ENCODE results near the gene SEC63.
"Not testable (repeated sequence)": the region's sequence is repeated elsewhere in the genome, so short reads cannot be mapped to it uniquely, and the experiment has no call there.

DNA sequence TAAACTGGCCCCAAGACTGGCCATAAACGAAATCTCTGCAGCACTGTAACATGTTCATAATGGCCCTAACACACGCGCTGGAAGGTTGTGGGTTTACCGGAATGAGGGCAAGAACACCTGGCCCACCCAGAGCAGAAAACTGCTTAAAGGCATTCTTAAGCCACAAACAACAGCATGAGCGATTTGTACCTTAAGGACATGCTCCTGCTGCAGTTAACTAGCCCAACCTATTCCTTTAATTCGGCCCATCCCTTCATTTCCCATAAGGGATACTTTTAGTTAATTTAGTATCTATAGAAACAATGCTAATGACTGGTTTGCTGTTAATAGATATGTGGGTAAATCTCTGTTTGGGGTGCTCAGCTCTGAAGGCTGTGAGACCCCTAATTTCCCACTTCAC, 41.0 kb downstream of the SEC63 start:
- TF ChIP-seq, protein P1, sequence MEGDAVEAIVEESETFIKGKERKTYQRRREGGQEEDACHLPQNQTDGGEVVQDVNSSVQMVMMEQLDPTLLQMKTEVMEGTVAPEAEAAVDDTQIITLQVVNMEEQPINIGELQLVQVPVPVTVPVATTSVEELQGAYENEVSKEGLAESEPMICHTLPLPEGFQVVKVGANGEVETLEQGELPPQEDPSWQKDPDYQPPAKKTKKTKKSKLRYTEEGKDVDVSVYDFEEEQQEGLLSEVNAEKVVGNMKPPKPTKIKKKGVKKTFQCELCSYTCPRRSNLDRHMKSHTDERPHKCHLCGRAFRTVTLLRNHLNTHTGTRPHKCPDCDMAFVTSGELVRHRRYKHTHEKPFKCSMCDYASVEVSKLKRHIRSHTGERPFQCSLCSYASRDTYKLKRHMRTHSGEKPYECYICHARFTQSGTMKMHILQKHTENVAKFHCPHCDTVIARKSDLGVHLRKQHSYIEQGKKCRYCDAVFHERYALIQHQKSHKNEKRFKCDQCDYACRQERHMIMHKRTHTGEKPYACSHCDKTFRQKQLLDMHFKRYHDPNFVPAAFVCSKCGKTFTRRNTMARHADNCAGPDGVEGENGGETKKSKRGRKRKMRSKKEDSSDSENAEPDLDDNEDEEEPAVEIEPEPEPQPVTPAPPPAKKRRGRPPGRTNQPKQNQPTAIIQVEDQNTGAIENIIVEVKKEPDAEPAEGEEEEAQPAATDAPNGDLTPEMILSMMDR (IDR thresholded peaks at IDR 0.05) = not testable (repeated sequence)
- TF ChIP-seq POLR2A (IDR thresholded peaks at IDR 0.05) = not testable (repeated sequence)
